Forelimb muscle (tissue), 1 donor: Measurements from ENCODE around the gene KLHDC7A. TPM values are rescaled to one million over a fixed set of nuclear protein-coding genes. Genes with fewer than 3 reads are reported as not detected.

Experiments used
- DNase-seq: peaks from one replicate; pipeline ENCODE4 v3.0.0-alpha.2; 2013; ENCODE audit warnings: low read depth
- polyA plus RNA-seq: library from polyadenylated mRNA; unstranded; fragments of 120-200 nt; gene quantifications from one replicate; pipeline ENCODE4 v1.2.1, GENCODE V29; 2013; ENCODE audit not compliant: insufficient read length

Gene KLHDC7A
- polyA plus RNA-seq, 1 donor = not detected

- DNase-seq = no peak
Observed at GRCh38 chr1:18504609-18505008, 23.9 kb downstream of the KLHDC7A start.

GRCh38 chr1:18505666-18506065 lies 24.9 kb downstream of the KLHDC7A start:
- DNase-seq = no peak

GRCh38 chr1:18508084-18508483 lies 27.4 kb downstream of the KLHDC7A start:
- DNase-seq = no peak

GRCh38 chr1:18511149-18511873 lies 30.6 kb downstream of the KLHDC7A start:
- DNase-seq = no peak

GRCh38 chr1:18511874-18512150 lies 31.1 kb downstream of the KLHDC7A start:
- DNase-seq = no peak

- no peak for DNase-seq
Observed at GRCh38 chr1:18512883-18513282, 32.2 kb downstream of the KLHDC7A start.

- DNase-seq = no peak
Observed at GRCh38 chr1:18513995-18514394, 33.3 kb downstream of the KLHDC7A start.

GRCh38 chr1:18515120-18515667 lies 34.5 kb downstream of the KLHDC7A start:
- DNase-seq = no peak

- DNase-seq = no peak
Observed at GRCh38 chr1:18516473-18516872, 35.7 kb downstream of the KLHDC7A start.

- DNase-seq = no peak
Observed at GRCh38 chr1:18526436-18527275, 45.9 kb downstream of the KLHDC7A start.

- no peak for DNase-seq
Observed at GRCh38 chr1:18527514-18527913, 46.8 kb downstream of the KLHDC7A start.

- DNase-seq = no peak
Observed at GRCh38 chr1:18527921-18528320, 47.2 kb downstream of the KLHDC7A start.

- no peak for DNase-seq
Observed at GRCh38 chr1:18528616-18529015, 47.9 kb downstream of the KLHDC7A start.

GRCh38 chr1:18529714-18530113 lies 49.0 kb downstream of the KLHDC7A start:
- no peak for DNase-seq

GRCh38 chr1:18530587-18531502 lies 50.1 kb downstream of the KLHDC7A start:
- DNase-seq = no peak

- DNase-seq = no peak
Observed at GRCh38 chr1:18531503-18531845, 50.7 kb downstream of the KLHDC7A start.

GRCh38 chr1:18532390-18533170 lies 51.9 kb downstream of the KLHDC7A start:
- no peak for DNase-seq

GRCh38 chr1:18533259-18533658 lies 52.5 kb downstream of the KLHDC7A start:
- DNase-seq = no peak

- no peak for DNase-seq
Observed at GRCh38 chr1:18534810-18535205, 54.1 kb downstream of the KLHDC7A start.
